Astrocyte (in vitro differentiated cells and primary cell): ENCODE data around the gene SPATA1. TPM values are rescaled to one million over a fixed set of nuclear protein-coding genes. Genes with fewer than 3 reads are reported as not detected.

Experiments used
- DNase-seq: peaks from one replicate; pipeline ENCODE4 v3.0.0-alpha.2; 2010; ENCODE audit warnings: low read depth
- FAIRE-seq: peaks from 2 replicates; lab custom pipeline; 2011; peaks lifted over from hg19 to GRCh38; lab: Jason Lieb, UNC
- H2AFZ ChIP-seq: 2 replicates; pipeline ENCODE4 v1.6.0; 2012; ENCODE audit warnings: low read depth, low read length, inconsistent platforms
- H3K27ac ChIP-seq: 2 replicates; pipeline ENCODE4 v1.5.1; 2011; ENCODE audit warnings: low read depth, low read length, inconsistent platforms
- H3K27me3 ChIP-seq: 2 replicates; pipeline ENCODE4 v1.6.0; 2011; ENCODE audit warnings: low read length, inconsistent platforms; ENCODE audit not compliant: insufficient read depth
- H3K36me3 ChIP-seq: 2 replicates; pipeline ENCODE4 v1.5.1; 2011; ENCODE audit warnings: low read length, inconsistent platforms; ENCODE audit not compliant: insufficient read depth
- H3K4me1 ChIP-seq: 2 replicates; pipeline ENCODE4 v1.5.1; 2011; ENCODE audit warnings: low read length, inconsistent platforms; ENCODE audit not compliant: insufficient read depth
- H3K4me2 ChIP-seq: 2 replicates; pipeline ENCODE4 v1.6.0; 2012; ENCODE audit warnings: low read length, inconsistent platforms
- H3K4me3 ChIP-seq: 2 replicates; pipeline ENCODE4 v1.5.1; 2011; ENCODE audit warnings: low read depth, mild to moderate bottlenecking, low read length, inconsistent platforms; ENCODE audit not compliant: insufficient read depth
- H3K79me2 ChIP-seq: 2 replicates; pipeline ENCODE4 v1.6.0; 2012; ENCODE audit warnings: mild to moderate bottlenecking, low read length, inconsistent platforms; ENCODE audit not compliant: insufficient read depth
- H3K9ac ChIP-seq: 2 replicates; pipeline ENCODE4 v1.6.0; 2012; ENCODE audit warnings: mild to moderate bottlenecking, low read length, inconsistent platforms
- H3K9me3 ChIP-seq: 2 replicates; pipeline ENCODE4 v1.5.1; 2012; ENCODE audit warnings: low read depth, mild to moderate bottlenecking, low read length, inconsistent platforms; ENCODE audit not compliant: insufficient read depth
- H4K20me1 ChIP-seq: 2 replicates; pipeline ENCODE4 v1.6.0; 2012; ENCODE audit warnings: low read length, inconsistent platforms; ENCODE audit not compliant: insufficient read depth
- H3K27ac Mint-ChIP-seq: one replicate; pipeline ENCODE4 v1.8.0; 2021; ENCODE audit warnings: mild to moderate bottlenecking, mixed read lengths; ENCODE audit not compliant: unreplicated experiment
- H3K27me3 Mint-ChIP-seq: one replicate; pipeline ENCODE4 v1.8.0; 2021; ENCODE audit warnings: low read depth, mixed read lengths; ENCODE audit not compliant: unreplicated experiment
- H3K36me3 Mint-ChIP-seq: one replicate; pipeline ENCODE4 v1.8.0; 2021; ENCODE audit warnings: low read depth, mixed read lengths; ENCODE audit not compliant: unreplicated experiment
- H3K4me1 Mint-ChIP-seq: one replicate; pipeline ENCODE4 v1.8.0; 2021; ENCODE audit warnings: low read depth, mixed read lengths; ENCODE audit not compliant: unreplicated experiment
- H3K4me3 Mint-ChIP-seq: one replicate; pipeline ENCODE4 v1.8.0; 2021; ENCODE audit warnings: mild to moderate bottlenecking, moderate library complexity, mixed read lengths; ENCODE audit not compliant: unreplicated experiment
- H3K9me3 Mint-ChIP-seq: one replicate; pipeline ENCODE4 v1.8.0; 2021; ENCODE audit warnings: mild to moderate bottlenecking, mixed read lengths; ENCODE audit not compliant: unreplicated experiment
- CTCF ChIP-seq: IDR thresholded peaks from 2 replicates; pipeline ENCODE4 v1.5.1; 2011; ENCODE audit warnings: low read depth, mild to moderate bottlenecking, inconsistent platforms, low read length, moderate library complexity; ENCODE audit not compliant: insufficient read depth
- EZH2 ChIP-seq: IDR thresholded peaks from 2 replicates; pipeline ENCODE4 v1.6.1; 2012; ENCODE audit warnings: mild to moderate bottlenecking, low read length, inconsistent platforms; ENCODE audit not compliant: insufficient read depth
- total RNA-seq: library from RNA; stranded (reverse); gene quantifications from 2 replicates; pipeline ENCODE4 v1.2.1, GENCODE V29; 2021

SPATA1 gene
- total RNA-seq, 1 donor from 2014 or later, result 1.4 TPM

GRCh38 chr1:84509029-84509428 lies 2.8 kb downstream of the SPATA1 start:
- FAIRE-seq, result no peak
- Histone ChIP-seq H3K9ac (no peak overlapping the region), H3K36me3 (no peaks in the 10 kb centered on the region), H3K79me2 (peaks cover 27% of the 10 kb centered on the region), H2AFZ (no peak overlapping the region), H3K4me2 (no peak overlapping the region), H3K9me3 (no peaks in the 10 kb centered on the region), H3K4me3 (no peak overlapping the region), H3K27me3 (no peaks in the 10 kb centered on the region), H4K20me1 (peaks cover 14% of the 10 kb centered on the region), H3K27ac (no peak overlapping the region), H3K4me1 (peaks cover 3% of the 10 kb centered on the region)
- H3K27ac Mint-ChIP-seq, result no peak overlapping the region
- peaks cover 12% of the 10 kb centered on the region for H3K9me3 Mint-ChIP-seq
- no peak overlapping the region for H3K4me3 Mint-ChIP-seq
- DNase-seq, result no peak
- TF ChIP-seq EZH2 (no peak), CTCF (no peak)
- peaks cover 7% of the 10 kb centered on the region for H3K36me3 Mint-ChIP-seq
- H3K27me3 Mint-ChIP-seq, result no peaks in the 10 kb centered on the region
- no peaks in the 10 kb centered on the region for H3K4me1 Mint-ChIP-seq

GRCh38 chr1:84510165-84510564 lies 4.0 kb downstream of the SPATA1 start:
- no peak overlapping the region for H3K4me2 ChIP-seq
- H3K4me3 ChIP-seq, result no peak overlapping the region
- FAIRE-seq (no peak), DNase-seq (no peak)
- Mint-ChIP-seq H3K27ac (no peak overlapping the region), H3K36me3 (peaks cover 7% of the 10 kb centered on the region), H3K4me1 (no peaks in the 10 kb centered on the region), H3K4me3 (no peak overlapping the region), H3K9me3 (peaks cover 12% of the 10 kb centered on the region), H3K27me3 (no peaks in the 10 kb centered on the region)
- no peaks in the 10 kb centered on the region for H3K4me1 ChIP-seq
- H3K27me3 ChIP-seq, result no peaks in the 10 kb centered on the region
- H3K36me3 ChIP-seq, result no peaks in the 10 kb centered on the region
- peaks cover 15% of the 10 kb centered on the region for H3K79me2 ChIP-seq
- no peaks in the 10 kb centered on the region for H3K9me3 ChIP-seq
- TF ChIP-seq CTCF (no peak), EZH2 (no peak)
- H3K27ac ChIP-seq, result no peak overlapping the region
- no peak overlapping the region for H3K9ac ChIP-seq
- peaks cover 3% of the 10 kb centered on the region for H4K20me1 ChIP-seq
- H2AFZ ChIP-seq, result no peak overlapping the region

GRCh38 chr1:84510668-84511067 lies 4.5 kb downstream of the SPATA1 start:
- no peak overlapping the region for H2AFZ ChIP-seq
- H3K79me2 ChIP-seq, result peaks cover 10% of the 10 kb centered on the region
- DNase-seq (no peak), FAIRE-seq (no peak)
- H3K4me3 Mint-ChIP-seq, result no peak overlapping the region
- peaks cover 12% of the 10 kb centered on the region for H3K9me3 Mint-ChIP-seq
- H3K4me1 Mint-ChIP-seq, result no peaks in the 10 kb centered on the region
- no peaks in the 10 kb centered on the region for H3K27me3 ChIP-seq
- H4K20me1 ChIP-seq, result no peaks in the 10 kb centered on the region
- peaks cover 7% of the 10 kb centered on the region for H3K36me3 Mint-ChIP-seq
- H3K4me3 ChIP-seq, result no peak overlapping the region
- TF ChIP-seq CTCF (no peak), EZH2 (no peak)
- no peaks in the 10 kb centered on the region for H3K36me3 ChIP-seq
- no peaks in the 10 kb centered on the region for H3K27me3 Mint-ChIP-seq
- H3K9ac ChIP-seq, result no peak overlapping the region
- no peaks in the 10 kb centered on the region for H3K4me1 ChIP-seq
- H3K4me2 ChIP-seq, result no peak overlapping the region
- H3K9me3 ChIP-seq, result no peaks in the 10 kb centered on the region
- no peak overlapping the region for H3K27ac Mint-ChIP-seq
- no peak overlapping the region for H3K27ac ChIP-seq
